SK-N-SH (cell line): ENCODE results near the gene KRTAP21-2. TPM values are rescaled to one million over a fixed set of nuclear protein-coding genes. Genes with fewer than 3 reads are reported as not detected.
A peak's percentile ranks its signal among the peaks of the same experiment; 100 is the strongest.

Experiments
- CTCF ChIA-PET: fragments of 300-600, 350-600 bp; formaldehyde crosslinking; extraction: SDS; loops from one replicate; lab custom pipeline; 2021; lab: Yijun Ruan, JAX
- POLR2A ChIA-PET: fragments of 350-600 bp; sonication (Branson Sonifier 250); formaldehyde crosslinking; extraction: SDS; loops from one replicate; lab custom pipeline; 2020; ENCODE audit warnings: antibody characterized with exemption, inconsistent platforms; lab: Yijun Ruan, JAX
- DNase-seq: peaks from one replicate; pipeline ENCODE4 v3.0.0; 2012
- H2AFZ ChIP-seq: fragments of 200-600 bp; sonication (generic); 2 replicates; pipeline ENCODE4 v1.8.1; 2016; ENCODE audit warnings: antibody characterized with exemption, mild to moderate bottlenecking, low read depth
- H3F3A ChIP-seq: fragments of 200-600 bp; sonication (generic); replicated peaks from 2 replicates; pipeline ENCODE3; 2016; ENCODE audit warnings: antibody characterized with exemption, mild to moderate bottlenecking; ENCODE audit not compliant: insufficient read depth
- H3K27ac ChIP-seq, 2 experiments: fragments of 200-500 bp in 1 of 2; fragments of 200-600 bp in 1 of 2; sonication (Bioruptor generic) in 1 of 2; sonication (generic), shearing (Covaris generic) in 1 of 2; 2 replicates each; pipeline versions ENCODE4 v1.5.1 to v1.6.1; 2014 to 2016; ENCODE audit warnings: low read depth in 2 of 2, inconsistent platforms in 1 of 2, low read length in 1 of 2, mild to moderate bottlenecking in 1 of 2, mixed read lengths in 1 of 2
- H3K27me3 ChIP-seq: fragments of 200-600 bp; sonication (generic), shearing (Covaris generic); 2 replicates; pipeline ENCODE4 v1.6.1; 2016; ENCODE audit warnings: mixed run types; ENCODE audit not compliant: insufficient read depth
- H3K36me3 ChIP-seq, 2 experiments: fragments of 200-500 bp in 1 of 2; fragments of 200-600 bp in 1 of 2; sonication (Bioruptor generic) in 1 of 2; sonication (generic) in 1 of 2; replicated peaks in 1 of 2; 2 replicates each; pipeline versions ENCODE3 to v1.5.1; 2014 to 2016; ENCODE audit warnings: low read length in 1 of 2, mild to moderate bottlenecking in 1 of 2; ENCODE audit not compliant: insufficient read depth in 2 of 2, control insufficient read depth in 1 of 2
- H3K4me1 ChIP-seq, 2 experiments: fragments of 200-500 bp in 1 of 2; fragments of 200-600 bp in 1 of 2; sonication (Bioruptor generic) in 1 of 2; sonication (generic), shearing (Covaris generic) in 1 of 2; 2 replicates each; pipeline versions ENCODE4 v1.5.1 to v1.6.1; 2014 to 2016; ENCODE audit warnings: low read depth in 1 of 2, low read length in 1 of 2, mixed run types in 1 of 2; ENCODE audit not compliant: insufficient read depth in 2 of 2, control insufficient read depth in 1 of 2
- H3K4me2 ChIP-seq: fragments of 200-600 bp; sonication (generic), shearing (Covaris generic); 2 replicates; pipeline ENCODE4 v1.6.1; 2017; ENCODE audit warnings: mixed run types
- H3K4me3 ChIP-seq, 2 experiments: fragments of 200-500 bp in 1 of 2; fragments of 200-600 bp in 1 of 2; sonication (Bioruptor generic) in 1 of 2; sonication (generic), shearing (Covaris generic) in 1 of 2; 2 replicates each; pipeline versions ENCODE4 v1.5.1 to v1.8.1; 2014 to 2016; ENCODE audit warnings: low read depth in 2 of 2, inconsistent platforms in 1 of 2, low read length in 1 of 2, mild to moderate bottlenecking in 1 of 2, mixed read lengths in 1 of 2, moderate library complexity in 1 of 2
- H3K79me2 ChIP-seq: fragments of 200-600 bp; sonication (generic); 2 replicates; pipeline ENCODE4 v1.8.1; 2017; ENCODE audit warnings: mild to moderate bottlenecking; ENCODE audit not compliant: insufficient read depth
- H3K9ac ChIP-seq: fragments of 200-600 bp; sonication (generic); 2 replicates; pipeline ENCODE4 v1.6.1; 2017; ENCODE audit warnings: mixed run types
- H3K9me2 ChIP-seq: fragments of 200-600 bp; sonication (generic); 2 replicates; pipeline ENCODE4 v1.6.1; 2017; ENCODE audit warnings: mixed run types
- H3K9me3 ChIP-seq: fragments of 200-600 bp; sonication (generic); 2 replicates; pipeline ENCODE4 v1.6.1; 2017; ENCODE audit warnings: mixed run types, mild to moderate bottlenecking, moderate library complexity
- H4K20me1 ChIP-seq: fragments of 200-600 bp; sonication (generic); 2 replicates; pipeline ENCODE4 v1.6.1; 2017; ENCODE audit warnings: mild to moderate bottlenecking, mixed run types; ENCODE audit not compliant: insufficient read depth
- CHD2 ChIP-seq: fragments of 150-350 bp; IDR thresholded peaks from 2 replicates; pipeline ENCODE4 v1.6.1; 2018; ENCODE audit warnings: low read length; ENCODE audit not compliant: partially characterized antibody
- CTCF ChIP-seq: fragments of 200-600 bp; sonication (generic); IDR thresholded peaks from 2 replicates; pipeline ENCODE4 v1.6.1; 2017; ENCODE audit warnings: antibody characterized with exemption, mild to moderate bottlenecking, moderate library complexity
- ELF1 ChIP-seq: IDR thresholded peaks from 2 replicates; pipeline ENCODE4 v1.4.0; 2012
- FOXJ3 ChIP-seq: sonication (generic); formaldehyde crosslinking; IDR thresholded peaks from 2 replicates; pipeline ENCODE4 v1.5.1; 2020; ENCODE audit warnings: mild to moderate bottlenecking, missing genetic modification reagents
- GABPA ChIP-seq: IDR thresholded peaks from 2 replicates; pipeline ENCODE4 v1.4.0; 2012; ENCODE audit warnings: low read depth, mild to moderate bottlenecking
- MEF2A ChIP-seq: IDR thresholded peaks from 2 replicates; pipeline ENCODE4 v1.4.0; 2012; ENCODE audit warnings: low read depth, borderline replicate concordance
- NRF1 ChIP-seq: IDR thresholded peaks from 2 replicates; pipeline ENCODE4 v1.6.1; 2012; ENCODE audit warnings: low read depth, mild to moderate bottlenecking, low read length
- PBX3 ChIP-seq: IDR thresholded peaks from 2 replicates; pipeline ENCODE4; 2012
- POLR2AphosphoS5 ChIP-seq: IDR thresholded peaks from 2 replicates; pipeline ENCODE4 v1.6.1; 2012; ENCODE audit warnings: low read depth, low read length
- RAD21 ChIP-seq: IDR thresholded peaks from 2 replicates; pipeline ENCODE4 v1.6.1; 2012; ENCODE audit warnings: mild to moderate bottlenecking, low read length
- SMC3 ChIP-seq: IDR thresholded peaks from 2 replicates; pipeline ENCODE4 v1.6.1; 2012; ENCODE audit warnings: low read depth, low read length, improper control_type of control experiment
- TAF1 ChIP-seq: IDR thresholded peaks from 2 replicates; pipeline ENCODE4 v1.6.1; 2012; ENCODE audit warnings: low read depth, mild to moderate bottlenecking, low read length, moderate library complexity, borderline replicate concordance
- WGBS: methylation state at CpG from one replicate; pipeline ENCODE4 v1.1.6; 2017; ENCODE audit warnings: low lambda C conversion rate; 5-methylcytosine and 5-hydroxymethylcytosine counted together
- polyA plus RNA-seq, 3 experiments: library from polyadenylated mRNA; depleted of rRNA; stranded (reverse); fragments of >200 nt; gene quantifications; 2 replicates each; pipeline ENCODE4 v1.2.3, GENCODE V29; 2012

The KRTAP21-2 gene
- polyA plus RNA-seq, 1 of the 3 experiments (the other 2 are of a cell fraction), result not detected

- CTCF ChIA-PET, result no interaction called here
- H3F3A ChIP-seq, result no peaks in the 10 kb centered on the region
- no peak overlapping the region for H3K27ac ChIP-seq
- no peak for DNase-seq
- H3K9me3 ChIP-seq, result no peaks in the 10 kb centered on the region
- peaks cover 12% of the 10 kb centered on the region for H3K27me3 ChIP-seq
- no peaks in the 10 kb centered on the region for H3K79me2 ChIP-seq
- H2AFZ ChIP-seq, result no peak overlapping the region
- H3K9me2 ChIP-seq, result no peaks in the 10 kb centered on the region
- no peak overlapping the region for H3K9ac ChIP-seq
- POLR2A ChIA-PET, result no interaction called here
- no peaks in the 10 kb centered on the region for H3K36me3 ChIP-seq
- no peak overlapping the region for H3K4me2 ChIP-seq
- WGBS, result 27% methylated on average over 2 of the region's 2 CpGs
- no peaks in the 10 kb centered on the region for H3K4me1 ChIP-seq
- TF ChIP-seq MEF2A (no peak), CHD2 (no peak)
- no peaks in the 10 kb centered on the region for H4K20me1 ChIP-seq
- no peak overlapping the region for H3K4me3 ChIP-seq
Observed at GRCh38 chr21:30740462-30740861, 6.6 kb downstream of the KRTAP21-2 start.

- H3K9me2 ChIP-seq, result no peaks in the 10 kb centered on the region
- H3K4me2 ChIP-seq, result no peak overlapping the region
- H3K4me3 ChIP-seq, result no peak overlapping the region
- no peaks in the 10 kb centered on the region for H3K36me3 ChIP-seq
- H3K9me3 ChIP-seq, result no peaks in the 10 kb centered on the region
- no peak overlapping the region for H3K27ac ChIP-seq
- no peaks in the 10 kb centered on the region for H3K79me2 ChIP-seq
- no peak overlapping the region for H2AFZ ChIP-seq
- DNase-seq, result no peak
- CTCF ChIA-PET, result no interaction called here
- peaks cover 10% of the 10 kb centered on the region for H3K27me3 ChIP-seq
- no peaks in the 10 kb centered on the region for H3K4me1 ChIP-seq
- no peaks in the 10 kb centered on the region for H4K20me1 ChIP-seq
- peaks cover 4% of the 10 kb centered on the region for H3F3A ChIP-seq
- TF ChIP-seq POLR2AphosphoS5 (no peak), PBX3 (no peak), CTCF (peak; percentile 53), GABPA (no peak), ELF1 (no peak), RAD21 (peak; percentile 49), SMC3 (peak; percentile 26; the same call in 1 of the 2 replicates), NRF1 (no peak), FOXJ3 (no peak), TAF1 (no peak)
- WGBS, result 4% methylated on average over 1 of the region's 1 CpG
- H3K9ac ChIP-seq, result no peak overlapping the region
- POLR2A ChIA-PET, result no interaction called here
Observed at GRCh38 chr21:30733026-30733425, 14.0 kb downstream of the KRTAP21-2 start.
